GM23248 (cell line): ENCODE results near the gene ABL1. TPM values are rescaled to one million over a fixed set of nuclear protein-coding genes. Genes with fewer than 3 reads are reported as not detected.
A peak's percentile ranks its signal among the peaks of the same experiment; 100 is the strongest.

Experiments used
- DNase-seq: peaks from one replicate; pipeline ENCODE4 v3.0.0-alpha.2; 2015
- H2AFZ ChIP-seq: fragments of 200-600 bp; sonication (generic); 2 replicates; pipeline ENCODE4 v1.6.1; 2016; ENCODE audit warnings: antibody characterized with exemption
- H3F3A ChIP-seq: fragments of 200-600 bp; sonication (generic); 2 replicates; pipeline ENCODE4 v1.6.1; 2016; ENCODE audit warnings: mild to moderate bottlenecking, antibody characterized with exemption, mixed run types; ENCODE audit not compliant: insufficient read depth
- H3K27ac ChIP-seq: fragments of 200-600 bp; sonication (generic); 2 replicates; pipeline ENCODE4 v1.5.1; 2016; ENCODE audit warnings: mild to moderate bottlenecking
- H3K27me3 ChIP-seq: fragments of 200-600 bp; sonication (generic); replicated peaks from 2 replicates; pipeline ENCODE4 v1.6.1; 2016; ENCODE audit warnings: mild to moderate bottlenecking; ENCODE audit not compliant: insufficient read depth
- H3K36me3 ChIP-seq: fragments of 200-600 bp; sonication (generic); 2 replicates; pipeline ENCODE4 v1.6.1; 2016; ENCODE audit warnings: low read depth, mild to moderate bottlenecking
- H3K4me1 ChIP-seq: fragments of 200-600 bp; sonication (generic); 2 replicates; pipeline ENCODE4 v1.6.1; 2016; ENCODE audit warnings: mild to moderate bottlenecking; ENCODE audit not compliant: insufficient read depth
- H3K4me2 ChIP-seq: fragments of 200-600 bp; sonication (generic); one replicate; pipeline ENCODE4 v1.6.1; 2016; ENCODE audit warnings: mild to moderate bottlenecking; ENCODE audit not compliant: unreplicated experiment
- H3K4me3 ChIP-seq: fragments of 200-600 bp; sonication (generic); 2 replicates; pipeline ENCODE4 v1.5.1; 2016; ENCODE audit warnings: mild to moderate bottlenecking
- H3K79me2 ChIP-seq: fragments of 200-600 bp; sonication (generic); 2 replicates; pipeline ENCODE4 v1.6.1; 2016; ENCODE audit warnings: mild to moderate bottlenecking; ENCODE audit not compliant: insufficient read depth
- H3K9ac ChIP-seq: fragments of 200-600 bp; sonication (generic); 2 replicates; pipeline ENCODE4 v1.6.1; 2016; ENCODE audit warnings: mild to moderate bottlenecking
- H3K9me2 ChIP-seq: fragments of 200-600 bp; sonication (generic); 2 replicates; pipeline ENCODE4 v1.6.1; 2016; ENCODE audit warnings: mixed run types, mild to moderate bottlenecking, moderate library complexity; ENCODE audit not compliant: insufficient read depth
- H3K9me3 ChIP-seq: fragments of 200-600 bp; sonication (generic); one replicate; pipeline ENCODE4 v1.6.1; 2017; ENCODE audit warnings: low read depth
- H4K20me1 ChIP-seq: fragments of 200-600 bp; sonication (generic); 2 replicates; pipeline ENCODE4 v1.6.0; 2016; ENCODE audit not compliant: insufficient read depth
- EZH2 ChIP-seq: fragments of 200-600 bp; sonication (generic); IDR thresholded peaks from 2 replicates; pipeline ENCODE4 v1.6.1; 2018; ENCODE audit warnings: antibody characterized with exemption, mild to moderate bottlenecking; ENCODE audit not compliant: insufficient read depth, poor library complexity, severe bottlenecking
- EZH2phosphoT487 ChIP-seq: fragments of 200-600 bp; sonication (generic); IDR thresholded peaks from 2 replicates; pipeline ENCODE4 v1.6.1; 2018; ENCODE audit warnings: antibody characterized with exemption, moderate library complexity, mild to moderate bottlenecking, low read depth; ENCODE audit not compliant: insufficient read depth
- WGBS, 2 experiments: methylation state at CpG; one replicate each; pipeline ENCODE4 v1.1.6; 2015 to 2017; ENCODE audit warnings: low lambda C conversion rate in 2 of 2, low coverage in 1 of 2; ENCODE audit errors: missing lambda C conversion rate in 2 of 2; 5-methylcytosine and 5-hydroxymethylcytosine counted together
- in situ Hi-C: fragments of 300-500 bp; cut with MboI; formaldehyde crosslinking; loops from 2 replicates; pipeline ENCODE4 v1.15.0; 2020
- polyA plus RNA-seq: library from polyadenylated mRNA; unstranded; fragments of >200 nt; fragmentation: Nextera tagmentation; extraction: Ambion mirVana; gene quantifications from 2 replicates; pipeline ENCODE4 v1.2.1, GENCODE V29; 2016
- total RNA-seq: library from RNA; depleted of rRNA; stranded (reverse); fragments of >200 nt; shearing (Covaris generic); gene quantifications from 2 replicates; pipeline ENCODE4 v1.2.3, GENCODE V29; 2014

Gene ABL1
- total and polyA plus RNA-seq, 2 experiments from 2014 or later, result 22.9 to 66.1 TPM

DNA sequence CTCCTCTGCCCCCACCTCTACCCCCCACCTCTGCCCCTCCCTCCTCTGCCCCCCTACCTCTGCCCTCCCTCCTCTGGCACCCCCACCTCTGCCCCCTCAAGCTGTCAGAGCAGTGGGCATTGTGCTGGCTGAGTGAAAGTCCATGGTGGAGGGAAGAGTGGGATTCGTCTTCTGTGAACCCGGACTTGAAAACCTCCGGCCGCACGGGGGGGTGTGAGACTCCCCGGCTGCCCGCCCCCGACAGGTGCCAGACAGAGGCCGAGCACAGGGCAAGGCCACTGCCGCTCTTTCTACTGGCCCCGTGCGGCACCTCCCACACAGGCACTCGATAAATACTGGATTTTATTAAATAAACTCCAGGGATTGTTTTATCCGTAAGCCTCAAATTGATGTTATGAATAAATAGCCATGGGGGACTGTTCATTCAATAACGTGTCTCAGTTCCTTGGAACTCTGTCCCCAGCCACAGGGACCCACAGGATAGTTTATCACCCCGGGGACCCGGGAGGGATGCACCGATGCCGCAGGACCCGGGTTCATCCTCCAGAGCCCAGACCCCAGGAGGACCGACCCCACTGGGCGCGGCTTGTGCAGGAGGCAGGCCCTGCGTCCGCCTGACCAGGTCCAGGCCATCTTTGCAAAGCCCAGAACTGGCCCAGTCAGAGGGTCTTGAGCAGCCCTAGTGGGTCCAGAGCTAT, 64.1 kb downstream of the ABL1 start:
- Histone ChIP-seq H3F3A (peaks cover 2% of the 10 kb centered on the region; the same call in 1 of the 2 replicates), H3K36me3 (no peaks in the 10 kb centered on the region), H3K9ac (no peak overlapping the region), H3K9me3 (no peaks in the 10 kb centered on the region), H2AFZ (no peak overlapping the region), H3K27ac (no peak overlapping the region), H3K9me2 (no peaks in the 10 kb centered on the region), H3K27me3 (no peaks in the 10 kb centered on the region), H3K4me2 (no peak overlapping the region), H3K4me3 (no peak overlapping the region), H3K79me2 (no peaks in the 10 kb centered on the region), H3K4me1 (no peaks in the 10 kb centered on the region), H4K20me1 (no peaks in the 10 kb centered on the region)
- 55 to 60% methylated on average over 23 to 25 of the region's 25 CpGs for WGBS, 2 experiments
- in situ Hi-C loops, result no loop called here
- TF ChIP-seq EZH2phosphoT487 (no peak), EZH2 (no peak)
- DNase-seq, result no peak

GRCh38 chr9:130900701-130901497, 65.8 kb downstream of the ABL1 start:
- Histone ChIP-seq H4K20me1 (no peaks in the 10 kb centered on the region), H3F3A (no peaks in the 10 kb centered on the region), H3K4me2 (no peak overlapping the region), H3K4me1 (no peaks in the 10 kb centered on the region), H3K27ac (no peak overlapping the region), H3K36me3 (no peaks in the 10 kb centered on the region), H3K4me3 (no peak overlapping the region), H3K9ac (no peak overlapping the region), H3K79me2 (no peaks in the 10 kb centered on the region), H2AFZ (no peak overlapping the region), H3K9me3 (no peaks in the 10 kb centered on the region), H3K27me3 (no peaks in the 10 kb centered on the region), H3K9me2 (no peaks in the 10 kb centered on the region)
- in situ Hi-C loops, result no loop called here
- DNase-seq, result no peak
- TF ChIP-seq EZH2 (no peak), EZH2phosphoT487 (no peak)
- 78 to 79% methylated on average over 17 of the region's 17 CpGs for WGBS, 2 experiments

DNA sequence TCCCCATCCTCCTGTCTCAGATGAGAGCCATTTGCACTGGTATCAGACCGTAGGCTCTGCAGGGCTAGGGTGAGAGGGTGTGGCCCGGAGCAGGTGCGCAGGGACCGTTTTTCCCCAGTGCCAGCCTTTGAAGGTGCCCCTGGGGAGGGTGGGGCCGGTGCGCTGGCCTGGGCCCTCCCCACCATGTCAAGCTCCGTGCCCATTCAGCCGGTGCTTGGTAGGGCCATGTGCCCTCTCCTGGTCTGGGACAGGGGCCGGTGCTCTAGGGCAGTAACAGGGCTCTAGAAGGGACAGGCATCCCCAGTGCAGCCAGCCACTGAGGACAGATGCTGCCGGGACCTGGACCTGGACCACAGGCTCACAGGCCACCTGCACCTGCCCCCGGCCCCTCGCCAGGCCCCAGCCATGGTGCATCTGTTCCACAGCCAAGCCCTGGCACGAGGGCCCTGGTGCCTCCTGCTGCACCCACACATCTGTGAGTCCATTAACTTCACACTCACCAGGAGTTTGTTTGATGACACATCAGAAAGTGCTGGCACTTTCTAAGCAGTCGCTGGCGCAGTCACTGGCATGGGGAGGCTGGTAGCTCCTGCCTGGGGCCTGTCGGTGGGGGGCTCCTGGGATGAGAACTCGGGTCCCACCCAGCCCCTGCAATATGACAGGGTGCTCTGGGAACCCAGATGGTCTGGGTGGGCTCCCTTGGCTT, 66.6 kb downstream of the ABL1 start:
- in situ Hi-C loops, result no loop called here
- no peak overlapping the region for H3K4me3 ChIP-seq
- H2AFZ ChIP-seq, result no peak overlapping the region
- H3K4me1 ChIP-seq, result no peaks in the 10 kb centered on the region
- H3K36me3 ChIP-seq, result no peaks in the 10 kb centered on the region
- no peaks in the 10 kb centered on the region for H3F3A ChIP-seq
- TF ChIP-seq EZH2, result no peak
- no peak for TF ChIP-seq EZH2phosphoT487
- H3K4me2 ChIP-seq, result no peak overlapping the region
- no peaks in the 10 kb centered on the region for H3K27me3 ChIP-seq
- 52 to 54% methylated on average over 16 of the region's 17 CpGs for WGBS, 2 experiments
- no peaks in the 10 kb centered on the region for H3K9me2 ChIP-seq
- no peaks in the 10 kb centered on the region for H3K9me3 ChIP-seq
- H4K20me1 ChIP-seq, result no peaks in the 10 kb centered on the region
- no peaks in the 10 kb centered on the region for H3K79me2 ChIP-seq
- H3K9ac ChIP-seq, result no peak overlapping the region
- no peak overlapping the region for H3K27ac ChIP-seq
- DNase-seq, result peak; percentile 77

GRCh38 chr9:130902204-130903185, 67.4 kb downstream of the ABL1 start:
- Histone ChIP-seq H3K79me2 (no peaks in the 10 kb centered on the region), H3K9ac (no peak overlapping the region), H3K4me2 (no peak overlapping the region), H3K9me3 (no peaks in the 10 kb centered on the region), H3K4me3 (no peak overlapping the region), H3K36me3 (no peaks in the 10 kb centered on the region), H3F3A (no peaks in the 10 kb centered on the region), H3K27me3 (no peaks in the 10 kb centered on the region), H3K4me1 (no peaks in the 10 kb centered on the region), H2AFZ (no peak overlapping the region), H3K9me2 (no peaks in the 10 kb centered on the region), H4K20me1 (no peaks in the 10 kb centered on the region), H3K27ac (no peak overlapping the region)
- TF ChIP-seq EZH2, result no peak
- TF ChIP-seq EZH2phosphoT487, result no peak
- 51 to 58% methylated on average over 26 to 27 of the region's 27 CpGs for WGBS, 2 experiments
- in situ Hi-C loops, result no loop called here
- no peak for DNase-seq
